ENCODE data around the gene CXorf66.

- TF ChIP-seq CTCF (IDR thresholded peaks at IDR 0.05; ENCODE audit: borderline replicate concordance, extremely low read depth, low read length, poor library complexity, severe bottlenecking): no peak
- TF ChIP-seq EZH2 (IDR thresholded peaks at IDR 0.05; ENCODE audit: borderline replicate concordance, low read depth, low read length, severe bottlenecking): no peak
Observed at GRCh38 chrX:139972629-139973624, 7.6 kb upstream of the CXorf66 start.

Measured in DND-41 (cell line).